ENCODE measurements around the gene PAK2.
"Not testable (repeated sequence)": the region's sequence is repeated elsewhere in the genome, so short reads cannot be mapped to it uniquely, and the experiment has no call there.

The PAK2 gene

DNA sequence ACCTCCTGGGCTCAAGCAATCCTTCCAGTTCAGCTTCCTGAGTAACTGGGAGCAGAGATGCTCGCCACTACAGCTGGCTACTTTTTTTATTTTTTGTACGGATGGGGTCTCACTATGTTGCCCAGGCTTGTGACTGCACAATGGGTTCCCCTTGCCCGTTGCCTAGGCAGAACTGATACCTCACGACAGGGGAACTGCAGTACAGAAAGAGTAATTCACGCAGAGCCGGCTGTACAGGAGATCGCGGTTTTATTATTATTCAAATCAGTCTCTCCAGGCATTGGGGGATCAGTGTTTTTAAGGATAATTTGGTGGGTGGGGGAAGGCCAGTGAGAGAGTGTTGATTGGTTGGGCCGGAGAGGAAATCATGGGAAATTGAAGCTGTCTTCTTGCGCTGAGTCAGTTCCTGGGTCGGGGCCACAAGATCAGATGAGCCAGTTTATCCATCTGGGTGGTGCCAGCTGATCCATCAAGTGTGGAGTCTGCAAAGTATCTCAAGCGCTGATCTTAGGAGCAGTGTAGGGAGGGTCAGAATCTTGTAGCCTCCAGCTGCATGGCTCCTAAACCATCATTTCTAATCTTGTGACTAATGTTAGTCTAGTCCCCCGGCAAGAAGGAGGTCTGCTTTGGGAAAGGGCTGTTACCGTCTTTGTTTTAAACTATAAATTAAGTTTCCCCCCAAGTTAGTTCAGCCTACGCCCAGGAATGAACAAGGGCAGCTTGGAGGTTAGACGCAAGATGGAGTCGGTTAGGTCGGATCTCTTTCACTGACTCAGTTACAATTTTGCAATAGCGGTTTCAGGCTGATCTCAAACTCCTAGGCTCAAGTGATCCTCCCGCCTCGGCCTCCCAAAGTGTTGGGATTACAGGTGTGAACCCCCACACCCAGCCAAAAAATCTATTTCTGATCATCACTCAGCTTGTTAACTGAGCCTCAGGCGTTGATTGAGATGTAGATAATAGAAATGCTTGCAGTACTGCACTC is 104.9 kb downstream of the PAK2 start:
- not testable (repeated sequence) for DNase-seq

DNA sequence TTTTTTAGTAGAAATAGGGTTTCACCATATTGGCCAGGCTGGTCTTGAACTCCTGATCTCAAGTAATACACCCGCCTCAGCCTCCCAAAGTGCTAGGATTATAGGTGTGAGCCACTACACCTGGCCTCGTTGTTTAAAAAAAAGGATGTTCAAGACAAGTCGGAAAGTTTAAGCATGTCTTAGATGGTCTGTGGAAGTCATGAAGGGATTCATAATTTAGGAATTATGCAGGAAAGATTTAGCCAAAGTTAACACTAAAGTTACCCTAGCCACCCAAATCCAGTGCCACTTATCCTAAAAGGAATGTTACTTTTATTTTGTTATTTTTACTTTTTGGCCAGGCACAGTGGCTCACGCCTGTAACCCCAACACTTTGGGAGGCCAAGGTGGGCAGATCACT is 108.7 kb downstream of the PAK2 start:
- not testable (repeated sequence) for DNase-seq

DNA sequence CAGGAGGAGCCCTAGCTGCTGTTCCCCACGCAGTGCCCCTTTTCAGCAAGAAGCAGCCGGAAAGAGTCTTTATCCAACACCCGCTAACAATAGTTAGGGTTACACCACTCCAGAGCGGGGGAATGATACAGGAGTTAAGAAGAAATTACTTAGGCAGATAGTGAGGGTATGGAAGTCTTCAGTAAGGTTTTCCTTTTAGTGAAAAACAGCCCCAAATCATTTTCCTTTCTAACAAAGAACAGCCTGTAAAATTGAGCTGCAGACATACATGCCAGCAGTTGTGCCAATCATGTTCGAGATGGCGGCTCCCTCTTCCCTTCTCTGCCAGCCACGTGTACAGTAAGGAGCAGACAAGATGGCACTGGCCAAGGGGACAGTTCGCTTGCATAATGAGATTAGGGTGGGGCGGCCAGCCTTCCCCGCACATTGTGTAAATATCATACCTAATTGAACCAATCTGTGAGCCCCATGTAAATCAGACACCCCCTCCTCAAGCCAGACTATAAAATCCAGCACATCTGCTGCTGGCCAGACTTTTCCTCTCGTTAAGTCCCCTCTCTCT is 109.6 kb downstream of the PAK2 start:
- no peak for DNase-seq

DNA sequence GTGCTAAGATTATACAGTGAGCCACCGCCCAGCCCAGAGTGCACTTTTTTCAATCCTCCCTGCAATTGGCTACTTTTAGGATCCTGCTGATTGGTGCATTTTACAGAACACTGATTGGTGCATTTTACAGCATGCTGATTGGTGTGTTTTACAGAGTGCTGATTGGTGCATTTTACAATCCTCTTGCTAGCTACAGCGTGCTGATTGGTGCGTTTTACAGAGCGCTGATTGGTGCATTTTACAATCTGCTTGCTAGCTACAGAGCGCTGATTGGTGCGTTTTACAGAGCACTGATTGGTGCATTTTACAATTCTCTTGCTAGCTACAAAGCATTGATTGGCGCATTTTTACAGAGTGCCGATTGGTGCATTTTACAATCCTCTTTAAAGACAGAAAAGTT is 123.3 kb downstream of the PAK2 start:
- not testable (repeated sequence) for DNase-seq

DNA sequence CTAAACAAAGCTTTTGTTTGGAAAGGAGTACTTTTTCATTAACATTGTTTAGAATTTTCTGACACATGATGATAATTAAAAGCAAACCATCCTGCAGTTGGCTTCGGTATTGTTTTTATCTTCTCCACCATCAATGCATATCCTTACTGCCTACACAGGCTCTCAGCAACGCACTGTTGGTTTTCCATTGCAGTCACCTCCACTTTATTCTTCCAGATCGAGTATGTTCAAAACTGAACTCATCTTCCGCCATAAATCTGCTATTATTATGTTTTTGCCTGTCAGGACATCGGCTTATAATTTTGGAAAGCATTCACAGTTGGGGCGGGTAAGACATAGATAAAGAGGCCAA is 127.5 kb downstream of the PAK2 start:
- DNase-seq: no peak

DNA sequence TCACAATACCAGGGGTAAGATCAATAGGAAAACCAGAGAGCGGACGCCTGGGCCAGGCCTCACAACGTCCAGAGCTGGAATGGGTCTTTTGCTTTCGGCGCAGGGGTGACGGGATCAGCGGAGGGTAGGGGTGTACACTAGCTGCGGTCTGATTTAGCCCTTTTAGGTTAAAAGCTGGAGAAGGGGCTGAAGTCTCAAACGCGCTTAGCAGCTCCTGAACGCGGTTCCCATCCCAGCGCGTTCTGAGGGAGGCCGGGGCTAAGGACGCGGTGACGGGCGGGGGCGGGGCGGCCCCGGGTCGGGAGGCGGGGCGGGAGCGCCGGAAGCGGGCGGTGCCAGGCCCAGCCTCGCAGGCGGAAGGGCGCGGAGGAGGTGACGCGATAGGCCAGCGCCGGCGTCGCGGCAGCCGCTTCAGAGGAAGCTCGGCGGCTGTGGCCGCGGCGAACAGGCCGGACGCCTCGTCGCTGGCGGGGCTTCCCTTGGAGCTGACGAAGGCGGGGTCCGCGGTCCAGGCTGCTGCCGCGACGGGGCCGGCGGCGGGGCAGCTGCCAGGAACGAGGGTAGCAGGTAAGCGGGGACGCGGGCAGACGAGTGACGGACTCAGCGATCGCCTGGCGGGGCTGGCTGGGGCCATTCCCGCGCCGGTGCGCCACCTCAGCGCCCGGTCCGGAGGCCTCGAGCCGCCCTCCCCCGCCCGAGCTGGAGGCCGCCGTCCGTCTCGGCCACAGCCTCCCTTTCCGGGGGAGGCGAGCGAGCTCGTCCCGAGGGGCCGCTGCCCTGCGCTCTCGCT is 128.0 kb downstream of the PAK2 start, which contains the start of gene SENP5:
TSS of gene SENP5 (plus strand) at position 414 of the 790 bp plus-strand sequence. CDS start 17,262 bp downstream, outside the sequence.
- peak; percentile 37 to 55 for DNase-seq

DNA sequence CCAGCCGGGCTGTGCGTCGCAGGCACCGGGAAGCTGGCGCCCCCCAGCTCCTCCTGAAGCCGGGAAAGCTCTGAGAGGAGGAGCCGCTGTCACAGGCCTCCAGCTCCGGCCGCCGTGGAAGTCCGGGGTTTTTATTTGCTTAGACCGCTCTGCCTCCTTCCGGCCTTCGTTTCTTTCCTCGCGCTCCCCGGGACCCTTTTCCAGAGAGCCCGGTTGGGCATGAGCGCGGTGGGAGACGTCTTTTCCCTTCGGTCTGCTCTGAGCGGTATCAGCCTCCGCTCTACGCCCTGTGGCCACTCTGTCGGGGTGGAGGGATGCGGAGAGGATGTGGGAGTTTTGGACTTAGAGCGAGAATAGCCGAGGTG is 128.6 kb downstream of the PAK2 start:
- no peak for DNase-seq

DNA sequence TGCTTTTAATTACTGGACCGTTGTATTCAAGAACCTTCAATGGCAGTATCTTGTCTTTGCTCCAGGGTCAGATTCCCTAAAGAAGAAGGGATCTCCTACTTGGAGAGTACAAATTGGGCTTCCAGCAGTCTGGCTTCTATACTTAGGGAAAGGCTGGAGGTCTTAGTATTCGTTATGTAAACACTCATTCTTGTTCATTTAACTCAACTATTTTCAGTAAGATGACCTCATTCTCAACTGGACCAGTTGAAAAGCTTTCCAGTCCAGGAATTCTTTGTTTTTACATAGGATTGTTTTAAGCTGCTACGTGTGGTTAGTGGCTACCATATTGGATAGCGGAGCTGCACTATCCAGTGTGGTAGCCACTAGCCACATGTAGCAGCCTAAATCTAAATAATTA is 132.7 kb downstream of the PAK2 start:
- DNase-seq: no peak

DNA sequence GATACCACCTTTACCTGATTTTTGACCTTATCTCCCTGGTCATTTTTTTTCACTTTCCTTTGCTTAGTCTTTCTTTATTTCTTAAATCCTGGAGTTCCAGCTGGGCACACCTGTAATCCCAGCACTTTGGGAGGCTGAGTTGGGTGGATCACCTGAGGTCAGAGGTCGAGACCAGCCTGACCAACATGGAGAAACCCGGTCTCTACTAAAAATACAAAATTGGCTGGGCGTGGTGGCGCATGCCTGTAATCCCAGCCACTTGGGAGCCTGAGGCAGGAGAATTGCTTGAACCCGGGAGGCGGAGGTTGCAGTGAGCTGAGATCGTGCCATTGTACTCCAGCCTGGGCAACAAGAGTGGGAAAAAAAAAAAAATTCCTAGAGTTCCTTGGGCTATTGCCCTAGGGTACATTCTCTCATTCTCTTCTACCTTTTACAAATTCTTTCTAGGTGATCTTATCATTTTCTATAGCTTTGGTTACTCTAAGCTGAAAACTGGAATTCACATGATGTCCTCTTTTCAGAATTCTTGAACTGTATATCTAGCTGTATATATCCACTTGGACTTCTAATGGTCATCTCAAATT is 134.9 kb downstream of the PAK2 start:
- DNase-seq: not testable (repeated sequence)

DNA sequence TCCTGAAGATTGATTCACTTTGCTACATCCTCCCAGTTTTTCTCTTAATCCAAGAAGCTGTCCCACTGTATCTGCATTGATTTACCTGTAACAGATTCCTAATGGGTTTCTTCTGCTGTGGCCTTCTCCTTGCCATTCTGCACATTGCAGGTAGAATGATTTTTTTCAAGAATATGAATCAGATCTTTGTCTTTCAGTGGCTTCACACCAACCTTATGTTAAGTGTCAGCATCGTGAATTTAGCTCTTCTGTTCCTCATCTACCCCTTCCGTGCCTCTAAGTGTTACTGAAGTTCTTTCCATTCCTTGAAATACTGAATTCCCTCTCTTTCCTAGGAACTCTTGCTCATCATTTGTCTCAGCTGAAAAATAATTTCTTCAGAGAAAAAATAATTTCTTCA is 135.6 kb downstream of the PAK2 start:
- no peak for DNase-seq
